IMR-90 (cell line): ENCODE data around the gene B3GALT6. TPM values are rescaled to one million over a fixed set of nuclear protein-coding genes. Genes with fewer than 3 reads are reported as not detected.

Experiments used
- ATAC-seq: fragments of 200-7000 bp; cut with Tn5 transposase; 2 replicates; pipeline ENCODE4 v1.9.1; 2020; ENCODE audit warnings: low read depth, mild to moderate bottlenecking, moderate library complexity
- BruUV-seq: library from RNA; stranded (reverse); fragments of 400-500 nt; replicated peaks from 2 replicates; lab custom pipeline; 2021; lab: Mats Ljungman, UMichigan
- CTCF ChIA-PET: fragments of 300-600 bp; formaldehyde crosslinking; extraction: SDS; loops from one replicate; lab custom pipeline; 2021; ENCODE audit warnings: antibody characterized with exemption; lab: Yijun Ruan, JAX
- POLR2A ChIA-PET: fragments of 300-600 bp; sonication (Branson Sonifier 250); formaldehyde crosslinking; loops from one replicate; lab custom pipeline; 2022; ENCODE audit warnings: antibody characterized with exemption; ENCODE audit not compliant: unreplicated experiment; lab: Charles Lee
- DNase-seq: peaks from one replicate; pipeline ENCODE4 v3.0.0; 2013
- H2AFZ ChIP-seq: replicated peaks from 2 replicates; pipeline ENCODE3; 2013; ENCODE audit warnings: low read length, mild to moderate bottlenecking; ENCODE audit not compliant: poor library complexity
- H2AK5ac ChIP-seq: 2 replicates; pipeline ENCODE4 v1.6.1; 2013; ENCODE audit warnings: low read depth, low read length, inconsistent platforms
- H2AK9ac ChIP-seq: replicated peaks from 2 replicates; pipeline ENCODE3; 2013; ENCODE audit warnings: mild to moderate bottlenecking, low read depth, low read length, moderate library complexity; ENCODE audit not compliant: poor library complexity
- H2BK120ac ChIP-seq: 2 replicates; pipeline ENCODE4 v1.6.1; 2013; ENCODE audit warnings: low read depth, low read length, inconsistent platforms
- H2BK15ac ChIP-seq: 3 replicates; pipeline ENCODE4 v1.6.1; 2013; ENCODE audit warnings: low read depth, low read length, inconsistent platforms
- H2BK20ac ChIP-seq: 2 replicates; pipeline ENCODE4 v1.6.1; 2013; ENCODE audit warnings: low read depth, mild to moderate bottlenecking, inconsistent platforms, low read length, moderate library complexity
- H2BK5ac ChIP-seq: 2 replicates; pipeline ENCODE4 v1.6.1; 2013; ENCODE audit warnings: mild to moderate bottlenecking, low read depth, low read length, inconsistent platforms; ENCODE audit not compliant: poor library complexity, severe bottlenecking
- H3K14ac ChIP-seq: replicated peaks from 2 replicates; pipeline ENCODE4 v1.6.1; 2013; ENCODE audit warnings: low read depth, low read length, inconsistent platforms
- H3K18ac ChIP-seq: 2 replicates; pipeline ENCODE4 v1.6.1; 2013; ENCODE audit warnings: low read depth, low read length, control low read depth
- H3K23ac ChIP-seq: 2 replicates; pipeline ENCODE4 v1.6.1; 2013; ENCODE audit warnings: low read depth, low read length, inconsistent platforms
- H3K27ac ChIP-seq: 2 replicates; pipeline ENCODE4 v1.5.1; 2013; ENCODE audit warnings: mild to moderate bottlenecking, control low read depth, low read length; ENCODE audit not compliant: insufficient read depth
- H3K27me3 ChIP-seq: 2 replicates; pipeline ENCODE4 v1.6.1; 2013; ENCODE audit warnings: low read length; ENCODE audit not compliant: control insufficient read depth, insufficient read depth
- H3K36me3 ChIP-seq: 2 replicates; pipeline ENCODE4 v1.6.1; 2013; ENCODE audit warnings: low read length, mixed read lengths; ENCODE audit not compliant: control insufficient read depth, insufficient read depth
- H3K4ac ChIP-seq: 2 replicates; pipeline ENCODE4 v1.6.1; 2013; ENCODE audit warnings: low read depth, low read length, inconsistent platforms
- H3K4me1 ChIP-seq: 2 replicates; pipeline ENCODE4 v1.6.1; 2013; ENCODE audit warnings: low read length, mixed read lengths; ENCODE audit not compliant: control insufficient read depth, insufficient read depth
- H3K4me2 ChIP-seq: 2 replicates; pipeline ENCODE4 v1.6.1; 2013; ENCODE audit warnings: low read depth, mild to moderate bottlenecking, control low read depth, low read length, moderate library complexity
- H3K4me3 ChIP-seq: 2 replicates; pipeline ENCODE4 v1.5.1; 2013; ENCODE audit warnings: low read depth, mild to moderate bottlenecking, control low read depth, low read length, moderate library complexity; ENCODE audit not compliant: insufficient read depth
- H3K56ac ChIP-seq: 2 replicates; pipeline ENCODE4 v1.6.1; 2013; ENCODE audit warnings: low read length, inconsistent platforms; ENCODE audit not compliant: insufficient read depth; ENCODE audit errors: extremely low read depth
- H3K79me1 ChIP-seq, 2 experiments: 2 replicates each; pipeline ENCODE4 v1.6.1; 2013; ENCODE audit warnings: low read length in 2 of 2, inconsistent platforms in 1 of 2, low read depth in 1 of 2
- H3K9ac ChIP-seq: 2 replicates; pipeline ENCODE4 v1.6.1; 2013; ENCODE audit warnings: low read depth, low read length, control low read depth
- H3K9me1 ChIP-seq: 2 replicates; pipeline ENCODE4 v1.6.1; 2013; ENCODE audit warnings: low read length, inconsistent platforms; ENCODE audit not compliant: insufficient read depth
- H3K9me3 ChIP-seq: 2 replicates; pipeline ENCODE4 v1.6.1; 2013; ENCODE audit warnings: low read length; ENCODE audit not compliant: control insufficient read depth, insufficient read depth
- H4K20me1 ChIP-seq: 2 replicates; pipeline ENCODE4 v1.6.1; 2013; ENCODE audit warnings: low read length, inconsistent platforms; ENCODE audit not compliant: insufficient read depth
- H4K5ac ChIP-seq: 2 replicates; pipeline ENCODE4 v1.6.1; 2013; ENCODE audit warnings: mild to moderate bottlenecking, low read depth, low read length, control low read depth
- H4K8ac ChIP-seq, 2 experiments: 2 replicates each; pipeline ENCODE4 v1.6.1; 2013; ENCODE audit warnings: low read depth in 2 of 2, low read length in 2 of 2, control low read depth in 1 of 2, inconsistent platforms in 1 of 2
- H4K91ac ChIP-seq: 2 replicates; pipeline ENCODE4 v1.6.1; 2013; ENCODE audit warnings: low read depth, low read length, inconsistent platforms; ENCODE audit not compliant: insufficient read depth
- MAFK ChIP-seq: IDR thresholded peaks from 2 replicates; pipeline ENCODE4 v1.6.1; 2012; ENCODE audit warnings: low read depth, low read length, improper control_type of control experiment
- WGBS, 2 experiments: methylation state at CpG; one replicate each; pipeline versions ENCODE4 v1.1.5 to v1.1.7; 2013; ENCODE audit warnings: missing lambda C conversion rate in 2 of 2; ENCODE audit not compliant: insufficient read length in 1 of 2; ENCODE audit errors: extremely low coverage in 2 of 2; 5-methylcytosine and 5-hydroxymethylcytosine counted together
- dilution Hi-C: fragments of 300-500 bp; cut with HindIII; formaldehyde crosslinking; loops from one replicate; pipeline ENCODE4 v1.14.3; 2018; ENCODE audit warnings: low sequenced_read_pairs; ENCODE audit not compliant: unreplicated experiment
- in situ Hi-C: fragments of 300-500 bp; cut with MboI; formaldehyde crosslinking; loops from 3 replicates; pipeline ENCODE4 v1.14.3; 2019; ENCODE audit warnings: low sequenced_read_pairs, inconsistent platforms, mixed read lengths
- intact Hi-C: fragments of 100-400 bp; cut with micrococcal nuclease; formaldehyde crosslinking; loops from 2 replicates; pipeline ENCODE4 v1.10.0; 2022
- polyA plus RNA-seq, 3 experiments: library from polyadenylated mRNA; depleted of rRNA; stranded (reverse); fragments of >200 nt; gene quantifications; 2 replicates each; pipeline ENCODE4 v1.2.3, GENCODE V29; 2012; ENCODE audit warnings: low replicate concordance in 1 of 3
- total RNA-seq: library from RNA; depleted of rRNA; stranded (reverse); fragments of >200 nt; gene quantifications from 2 replicates; pipeline ENCODE4 v1.2.3, GENCODE V29; 2012

Gene B3GALT6
- total and polyA plus RNA-seq, 2 of the 4 experiments (the other 2 are of a cell fraction) = 12.2 to 23.0 TPM

DNA sequence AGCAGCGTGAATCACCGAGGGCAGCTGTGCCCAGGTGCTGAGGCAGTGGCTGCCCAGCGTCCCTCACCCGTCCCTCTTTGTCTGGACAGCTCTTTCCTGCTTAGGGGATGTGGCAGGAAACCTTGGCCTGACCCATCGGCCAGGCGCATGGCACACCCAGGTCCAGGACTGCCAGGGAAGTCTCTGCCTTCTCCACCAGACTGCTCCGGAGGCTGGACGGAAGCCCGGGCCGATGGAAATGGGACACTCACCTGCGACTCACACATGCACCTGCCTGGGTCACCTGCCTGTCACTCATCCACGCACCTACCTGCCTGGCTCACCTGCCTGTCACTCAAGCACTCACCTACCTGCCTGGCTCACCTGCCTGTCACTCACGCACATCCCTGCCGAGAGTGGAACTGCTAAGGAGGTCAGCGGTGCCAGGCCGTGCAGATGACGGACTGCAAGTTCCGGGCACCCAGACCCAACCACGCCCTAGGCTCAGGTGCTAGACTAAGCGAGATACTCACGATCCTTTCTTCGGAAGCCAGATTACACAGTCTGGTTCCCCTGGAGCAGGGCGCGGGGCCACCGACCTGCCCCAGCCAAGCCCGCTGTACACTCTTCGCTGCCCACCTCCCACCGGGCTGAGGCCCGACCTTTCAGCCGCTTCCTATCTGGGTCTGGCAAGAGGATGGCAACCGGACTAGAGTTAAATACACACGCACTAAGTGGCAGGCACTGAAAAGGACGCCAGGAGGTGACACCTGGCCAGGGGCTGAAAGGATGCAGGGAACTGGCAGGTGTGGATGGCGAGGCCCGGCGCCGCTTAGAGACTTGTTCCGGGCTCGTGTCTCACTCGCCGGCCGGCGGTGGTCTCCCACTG lies 40.5 kb downstream of the B3GALT6 start:
- no TSS peak for BruUV-seq
- H3K4ac ChIP-seq = peak overlapping the region; percentile 91
- H3K36me3 ChIP-seq = peaks cover 31% of the 10 kb centered on the region
- in situ Hi-C loops = no loop called here
- peak overlapping the region; percentile 99 for H2BK5ac ChIP-seq
- intact Hi-C loops = loop anchor here (1.0 kb wide), 1 partner anchor 7 kb away; no protein-coding TSS in a partner anchor
- 73% methylated on average over 21 of the region's 43 CpGs; no CpG with 5 or more reads in 1 of the 2 experiments for WGBS, 2 experiments
- peak overlapping the region; percentile 37; the same call in 1 of the 2 replicates for H4K5ac ChIP-seq
- no peaks in the 10 kb centered on the region for H3K9me3 ChIP-seq
- TF ChIP-seq MAFK = no peak
- no peak overlapping the region; the same call in 2 of the 3 replicates for H2BK15ac ChIP-seq
- ChIA-PET POLR2A (interaction anchor here (1.0 kb wide), 1 partner anchor 8 kb away, joined by 5 read pairs; no protein-coding TSS in a partner anchor), CTCF (no interaction called here)
- H2BK20ac ChIP-seq = peak overlapping the region; percentile 39; the same call in 1 of the 2 replicates
- peak overlapping the region; percentile 97 for H3K4me2 ChIP-seq
- peak overlapping the region; percentile 89 for H2AFZ ChIP-seq
- H4K8ac ChIP-seq = peak overlapping the region; percentile 64 to 96
- ATAC-seq (no peak), DNase-seq (peak; percentile 35)
- peak overlapping the region; percentile 94 for H3K27ac ChIP-seq
- peak overlapping the region; percentile 93 for H3K9ac ChIP-seq
- H3K4me3 ChIP-seq = peak overlapping the region; percentile 71
- peaks cover 25% of the 10 kb centered on the region for H4K20me1 ChIP-seq
- peak overlapping the region; percentile 64; the same call in 1 of the 2 replicates for H4K91ac ChIP-seq
- H3K4me1 ChIP-seq = peaks cover 38% of the 10 kb centered on the region
- peak overlapping the region; percentile 92 for H3K23ac ChIP-seq
- dilution Hi-C loops = no loop called here
- peak overlapping the region; percentile 94 for H3K14ac ChIP-seq
- peaks cover 8 to 51% of the 10 kb centered on the region in 2 experiments; a peak in 3 of 4 replicates for H3K79me1 ChIP-seq
- no peaks in the 10 kb centered on the region for H3K27me3 ChIP-seq
- peaks cover 33% of the 10 kb centered on the region for H3K9me1 ChIP-seq
- H2AK5ac ChIP-seq = peak overlapping the region; percentile 99
- H3K56ac ChIP-seq = peak overlapping the region; percentile 79
- H3K18ac ChIP-seq = no peak overlapping the region
- H2BK120ac ChIP-seq = peak overlapping the region; percentile 30
- peak overlapping the region; percentile 99 for H2AK9ac ChIP-seq
